ENCODE data around the gene C16orf78. TPM values are rescaled to one million over a fixed set of nuclear protein-coding genes. Genes with fewer than 3 reads are reported as not detected.
"Not testable (repeated sequence)": the region's sequence is repeated elsewhere in the genome, so short reads cannot be mapped to it uniquely, and the experiment has no call there.

Gene C16orf78
- total RNA-seq, 1 donor from 2014 or later = not detected

- DNase-seq = peak; percentile 68
Measured at GRCh38 chr16:49350265-49351095, 23.1 kb upstream of the C16orf78 start.

GRCh38 chr16:49351096-49351487 lies 22.5 kb upstream of the C16orf78 start:
- no peak for DNase-seq

GRCh38 chr16:49352892-49353291 lies 20.7 kb upstream of the C16orf78 start:
- no peak for DNase-seq

- no peak for DNase-seq
Measured at GRCh38 chr16:49353680-49354079, 19.9 kb upstream of the C16orf78 start.

GRCh38 chr16:49354101-49354500 lies 19.5 kb upstream of the C16orf78 start:
- DNase-seq = no peak

- no peak for DNase-seq
Measured at GRCh38 chr16:49354991-49355390, 18.6 kb upstream of the C16orf78 start.

GRCh38 chr16:49355933-49356665 lies 17.5 kb upstream of the C16orf78 start:
- no peak for DNase-seq

- peak; percentile 40 for DNase-seq
Measured at GRCh38 chr16:49356728-49357488, 16.7 kb upstream of the C16orf78 start.

GRCh38 chr16:49359591-49359990 lies 14.0 kb upstream of the C16orf78 start:
- DNase-seq = no peak

- not testable (repeated sequence) for DNase-seq
Measured at GRCh38 chr16:49361731-49362130, 11.9 kb upstream of the C16orf78 start.

GRCh38 chr16:49362230-49362629 lies 11.4 kb upstream of the C16orf78 start:
- DNase-seq = no peak

GRCh38 chr16:49365711-49366509 lies 7.7 kb upstream of the C16orf78 start:
- peak; percentile 27 for DNase-seq

- DNase-seq = peak; percentile 81
Measured at GRCh38 chr16:49366669-49367068, 6.9 kb upstream of the C16orf78 start.

- no peak for DNase-seq
Measured at GRCh38 chr16:49369651-49370611, 3.7 kb upstream of the C16orf78 start.

- no peak for DNase-seq
Measured at GRCh38 chr16:49376206-49376605, 2.6 kb downstream of the C16orf78 start.

GRCh38 chr16:49377196-49377755 lies 3.7 kb downstream of the C16orf78 start:
- no peak for DNase-seq

- no peak for DNase-seq
Measured at GRCh38 chr16:49378238-49378637, 4.6 kb downstream of the C16orf78 start.

- DNase-seq = no peak
Measured at GRCh38 chr16:49378816-49379215, 5.2 kb downstream of the C16orf78 start.

- DNase-seq = no peak
Measured at GRCh38 chr16:49382916-49383315, 9.3 kb downstream of the C16orf78 start.

- no peak for DNase-seq
Measured at GRCh38 chr16:49395021-49395420, 21.4 kb downstream of the C16orf78 start.

All from tongue (tissue), 2 donors.